ENCODE data around the gene OR9Q1.

GRCh38 chr11:58011771-58012170 is 11.9 kb upstream of the OR9Q1 start:
- TF ChIP-seq, protein P1, sequence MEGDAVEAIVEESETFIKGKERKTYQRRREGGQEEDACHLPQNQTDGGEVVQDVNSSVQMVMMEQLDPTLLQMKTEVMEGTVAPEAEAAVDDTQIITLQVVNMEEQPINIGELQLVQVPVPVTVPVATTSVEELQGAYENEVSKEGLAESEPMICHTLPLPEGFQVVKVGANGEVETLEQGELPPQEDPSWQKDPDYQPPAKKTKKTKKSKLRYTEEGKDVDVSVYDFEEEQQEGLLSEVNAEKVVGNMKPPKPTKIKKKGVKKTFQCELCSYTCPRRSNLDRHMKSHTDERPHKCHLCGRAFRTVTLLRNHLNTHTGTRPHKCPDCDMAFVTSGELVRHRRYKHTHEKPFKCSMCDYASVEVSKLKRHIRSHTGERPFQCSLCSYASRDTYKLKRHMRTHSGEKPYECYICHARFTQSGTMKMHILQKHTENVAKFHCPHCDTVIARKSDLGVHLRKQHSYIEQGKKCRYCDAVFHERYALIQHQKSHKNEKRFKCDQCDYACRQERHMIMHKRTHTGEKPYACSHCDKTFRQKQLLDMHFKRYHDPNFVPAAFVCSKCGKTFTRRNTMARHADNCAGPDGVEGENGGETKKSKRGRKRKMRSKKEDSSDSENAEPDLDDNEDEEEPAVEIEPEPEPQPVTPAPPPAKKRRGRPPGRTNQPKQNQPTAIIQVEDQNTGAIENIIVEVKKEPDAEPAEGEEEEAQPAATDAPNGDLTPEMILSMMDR (IDR thresholded peaks at IDR 0.05; ENCODE audit: low read depth, low read length, missing input control): no peak
- TF ChIP-seq RAD21 (IDR thresholded peaks at IDR 0.05): no peak
- no peak for TF ChIP-seq ATF3 (IDR thresholded peaks at IDR 0.05)
- TF ChIP-seq GABPA (IDR thresholded peaks at IDR 0.05 in 1 of 2, conservative IDR thresholded peaks at IDR 0.05 in 1 of 2): no peak
- TF ChIP-seq REST (IDR thresholded peaks at IDR 0.05): no peak
- no peak for TF ChIP-seq SP1 (IDR thresholded peaks at IDR 0.05)
- no peak for TF ChIP-seq JUND (IDR thresholded peaks at IDR 0.05)
